Dermis blood vessel endothelial cell (primary cell): ENCODE measurements around the gene CNTNAP2. TPM values are rescaled to one million over a fixed set of nuclear protein-coding genes. Genes with fewer than 3 reads are reported as not detected.

Experiments
- DNase-seq: peaks from one replicate; pipeline ENCODE4 v3.0.0; 2010
- total RNA-seq: library from RNA; depleted of rRNA; stranded (reverse); fragments of >200 nt; gene quantifications from 2 replicates; pipeline ENCODE4 v1.2.3, GENCODE V29; 2014

CNTNAP2 gene
- total RNA-seq, 1 donor from 2014 or later = not detected

DNA sequence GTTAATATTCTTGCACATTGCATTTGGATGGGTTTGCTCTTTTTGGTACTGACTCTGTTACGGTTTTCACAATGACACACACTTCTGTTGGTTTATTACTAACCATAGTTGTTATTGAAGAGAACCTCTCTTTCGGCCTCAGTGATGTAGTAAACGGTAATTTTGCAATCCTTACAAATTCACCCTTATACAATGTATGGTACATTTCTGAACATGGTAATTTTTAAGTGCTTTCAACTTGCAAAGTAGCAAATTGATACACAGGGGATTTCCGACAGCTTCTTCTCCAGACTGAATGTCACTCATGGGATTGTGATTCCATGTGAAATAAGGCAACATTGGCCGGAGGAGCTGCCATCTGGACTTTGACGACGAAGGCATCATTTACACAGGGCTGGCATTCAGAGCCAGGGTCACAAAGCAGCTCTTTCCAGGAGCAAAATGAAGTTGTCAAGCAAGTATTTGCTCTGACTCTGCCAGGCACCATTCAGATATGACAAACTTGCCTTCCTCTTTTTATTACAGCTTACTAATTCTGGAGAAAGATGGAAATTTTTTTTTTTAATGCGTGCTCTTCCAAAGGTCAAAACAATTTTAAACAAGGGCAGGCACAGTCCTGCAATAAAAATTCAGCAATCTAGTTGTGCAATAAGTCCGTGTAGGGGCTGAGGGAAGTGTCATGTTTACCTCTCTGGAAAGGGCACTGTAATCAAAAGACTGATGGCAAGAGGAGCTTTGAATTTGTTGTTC, 1762.5 kb downstream of the CNTNAP2 start:
- DNase-seq = no peak

DNA sequence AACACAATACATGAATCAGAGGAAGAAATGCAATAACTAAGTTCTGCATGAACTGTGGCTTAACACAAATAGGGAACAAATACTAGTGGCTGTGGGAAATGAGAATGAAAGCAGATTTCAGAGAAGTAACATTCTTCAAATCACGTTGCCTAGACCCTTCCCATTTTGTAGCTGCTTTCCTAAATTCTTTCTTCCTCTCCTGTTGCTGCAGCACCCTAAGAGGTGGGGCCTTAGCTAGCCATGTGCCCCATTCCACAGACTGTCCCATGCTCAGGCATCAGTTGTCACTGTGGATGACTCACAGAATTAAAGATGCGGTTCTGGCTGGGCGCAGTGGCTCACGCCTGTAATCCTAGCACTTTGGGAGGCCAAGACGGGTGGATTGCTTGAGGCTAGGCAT, 1769.3 kb downstream of the CNTNAP2 start:
- DNase-seq = no peak

DNA sequence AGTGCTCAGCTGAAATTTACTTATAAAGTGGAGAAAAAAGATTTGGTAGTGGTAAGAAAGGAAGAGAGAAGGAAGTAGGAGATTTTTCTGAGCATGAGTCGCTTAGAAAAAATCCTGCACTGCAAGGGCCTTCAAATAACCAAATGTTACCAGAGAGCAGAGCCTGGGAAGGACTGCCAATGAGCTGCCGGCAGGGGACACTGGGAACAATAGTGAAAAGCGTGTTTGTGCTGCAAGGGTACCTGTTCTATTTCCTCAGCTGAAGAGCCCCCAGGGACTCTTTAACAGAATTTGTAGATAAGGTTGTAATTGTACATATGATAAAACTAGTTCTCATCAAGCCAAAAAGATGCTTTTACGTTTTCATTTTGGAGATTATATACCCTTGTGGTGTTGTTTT, 1777.7 kb downstream of the CNTNAP2 start:
- no peak for DNase-seq

DNA sequence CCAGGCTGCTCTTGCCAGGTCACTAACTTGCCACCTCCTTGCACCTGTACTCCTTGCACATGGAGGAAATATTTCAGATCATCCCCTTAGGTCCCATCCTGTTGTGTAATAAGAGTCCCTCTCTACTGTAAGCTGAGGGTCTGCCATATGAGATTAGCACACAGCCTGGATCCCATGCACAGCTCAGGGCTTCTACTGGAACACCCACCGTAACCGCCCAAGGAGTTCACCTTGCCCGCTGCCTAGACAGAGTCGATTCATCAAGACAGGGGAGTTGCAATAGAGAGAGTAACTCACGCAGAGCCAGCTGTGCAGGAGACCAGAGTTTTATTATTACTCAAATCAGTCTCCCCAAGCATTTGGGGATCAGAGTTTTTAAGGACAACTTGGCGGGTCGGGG, 1779.5 kb downstream of the CNTNAP2 start:
- DNase-seq = no peak

DNA sequence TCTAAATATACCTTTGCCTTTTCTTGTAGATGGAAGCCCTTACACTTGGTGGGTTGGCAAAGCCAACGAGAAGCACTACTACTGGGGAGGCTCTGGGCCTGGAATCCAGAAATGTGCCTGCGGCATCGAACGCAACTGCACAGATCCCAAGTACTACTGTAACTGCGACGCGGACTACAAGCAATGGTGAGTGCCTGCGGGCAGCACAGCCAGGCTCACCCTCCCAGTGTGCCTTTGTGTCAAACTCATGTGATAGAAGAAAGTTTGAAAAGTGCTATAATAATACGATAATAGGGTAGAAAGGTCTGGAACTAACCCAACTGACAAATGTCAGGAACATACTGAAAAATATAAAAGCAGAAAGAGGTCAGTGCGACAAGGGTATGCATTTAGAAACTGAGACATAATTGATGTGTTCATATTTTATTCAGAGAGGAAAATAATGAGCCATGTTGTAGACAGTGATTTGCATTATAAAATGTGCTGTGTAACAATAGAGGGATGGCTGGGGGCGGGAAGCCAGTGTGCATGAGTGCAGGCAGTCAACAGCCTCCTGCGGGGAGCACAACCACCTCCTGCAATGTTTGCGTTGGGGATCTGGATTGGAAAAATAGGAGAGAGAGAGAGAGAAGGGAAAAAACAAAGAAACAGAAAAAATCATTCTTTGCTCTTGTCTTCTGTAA, 1787.1 kb downstream of the CNTNAP2 start:
- no peak for DNase-seq

DNA sequence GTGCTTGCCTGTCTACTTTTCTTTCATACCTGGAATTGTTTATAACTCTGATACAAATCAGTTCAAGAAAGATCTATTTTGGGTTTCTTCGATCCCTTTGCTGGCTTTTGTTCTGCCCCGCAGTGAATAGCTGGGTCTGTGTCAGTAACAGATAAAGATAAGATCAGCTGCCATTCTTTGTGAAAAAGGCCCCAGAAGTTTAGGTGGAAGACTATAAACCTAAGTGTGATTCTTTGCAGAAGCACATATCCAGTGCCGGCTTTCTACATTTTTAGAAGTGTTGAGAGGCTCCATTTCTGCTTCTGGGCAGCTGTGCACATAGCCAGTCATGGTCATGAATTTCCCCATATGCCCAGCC, 1787.6 kb downstream of the CNTNAP2 start:
- no peak for DNase-seq

DNA sequence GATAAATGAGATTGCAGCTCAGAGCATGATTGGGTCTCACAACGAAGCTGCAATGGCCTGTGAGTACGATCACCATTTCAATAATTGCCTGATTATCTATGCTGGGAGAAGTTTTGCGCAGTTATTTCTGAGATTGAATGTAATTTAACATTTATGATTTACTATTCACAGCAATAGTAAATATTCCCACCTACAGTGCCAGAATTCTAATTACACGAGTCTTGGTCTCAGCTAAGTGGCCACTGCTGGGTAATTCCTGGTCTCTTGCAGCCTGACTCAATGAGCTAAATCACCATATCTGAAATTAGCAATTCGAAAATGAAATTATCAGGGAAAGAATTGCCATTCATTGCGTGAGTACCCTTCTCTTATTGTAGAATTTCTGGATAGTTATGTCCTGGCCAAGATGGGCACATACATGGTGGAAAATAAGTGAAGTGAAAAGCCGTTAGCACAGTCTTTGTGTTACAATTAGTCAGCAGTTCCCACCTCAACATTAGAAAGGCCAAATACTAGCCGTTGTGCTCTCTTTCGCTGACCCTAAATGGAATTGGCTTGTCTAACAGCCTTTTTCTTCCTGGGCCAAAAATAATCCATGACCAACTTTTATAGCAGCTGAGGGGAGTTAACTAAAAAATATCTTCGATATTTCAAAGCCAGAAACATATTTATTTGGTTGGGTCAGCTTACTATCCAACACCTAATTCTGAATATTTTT, 1793.0 kb downstream of the CNTNAP2 start:
- no peak for DNase-seq

DNA sequence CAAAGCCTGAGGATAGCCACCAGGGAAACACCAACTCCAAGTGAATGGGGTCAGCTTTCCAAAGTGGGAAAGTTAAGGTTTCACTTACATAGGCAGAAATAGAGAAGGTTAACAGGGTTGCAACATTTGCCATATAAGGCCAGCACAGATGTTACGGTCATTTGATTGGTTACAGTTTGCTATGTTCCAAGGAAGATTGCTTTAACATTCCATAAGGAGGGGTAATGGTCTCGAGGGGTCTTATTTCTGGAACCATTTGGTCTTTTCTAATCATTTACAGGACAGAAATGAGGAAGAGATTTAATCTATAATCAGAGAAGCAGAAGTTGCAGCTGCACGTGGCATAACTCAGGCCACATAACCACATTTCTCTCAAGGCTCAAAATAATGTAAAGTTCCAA, 1794.6 kb downstream of the CNTNAP2 start:
- no peak for DNase-seq

DNA sequence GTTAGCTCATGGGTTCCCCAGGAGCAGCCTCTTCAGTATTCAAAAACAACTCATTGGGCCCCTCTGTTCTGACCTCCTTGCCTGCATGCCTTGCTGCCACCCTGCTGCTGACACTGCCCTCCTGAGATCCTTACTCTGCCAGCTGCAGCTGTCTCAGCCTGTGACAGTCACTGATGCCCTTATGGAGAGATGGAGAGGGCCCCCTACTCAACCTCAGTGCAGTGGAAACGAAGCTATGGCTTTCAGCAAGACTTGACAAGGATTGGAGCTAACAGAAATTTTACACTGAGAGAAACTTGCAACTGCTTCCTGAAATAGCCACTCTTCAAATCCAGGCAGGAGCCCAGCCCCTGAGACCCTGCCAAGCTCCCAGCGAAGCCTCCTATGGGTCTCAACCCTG, 1795.7 kb downstream of the CNTNAP2 start:
- no peak for DNase-seq

DNA sequence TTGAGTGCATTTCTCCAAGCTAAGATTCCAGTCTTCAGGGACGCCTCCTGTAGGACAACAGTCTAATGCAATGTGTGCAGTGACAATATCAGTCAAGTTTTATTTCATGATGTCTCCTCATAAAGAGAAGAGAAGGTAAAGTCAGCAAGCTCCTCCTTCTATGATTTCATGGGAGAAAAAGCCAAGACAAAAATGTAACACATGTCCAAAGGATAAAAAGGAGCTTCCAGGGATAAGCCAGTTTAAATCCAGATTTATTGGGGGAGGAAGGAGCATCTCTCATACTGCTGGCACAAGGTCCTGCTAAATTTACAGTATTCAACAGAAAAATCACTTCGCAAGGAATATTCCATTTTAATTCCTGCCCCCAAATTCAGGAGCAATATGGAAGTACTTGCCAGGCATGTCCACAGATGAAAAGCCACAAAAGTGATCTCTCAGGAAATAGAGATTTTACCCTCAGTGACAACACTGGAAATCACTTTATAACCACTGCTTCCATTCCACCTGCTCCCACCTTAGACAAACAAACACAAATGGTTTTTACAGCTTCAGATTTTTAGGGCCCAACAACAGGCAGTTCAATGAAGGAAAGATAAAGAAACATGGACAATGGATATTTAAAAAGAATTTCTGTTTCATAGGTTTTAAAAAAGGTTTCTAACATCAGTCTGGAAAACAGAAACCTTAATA, 1796.5 kb downstream of the CNTNAP2 start:
- DNase-seq = no peak

DNA sequence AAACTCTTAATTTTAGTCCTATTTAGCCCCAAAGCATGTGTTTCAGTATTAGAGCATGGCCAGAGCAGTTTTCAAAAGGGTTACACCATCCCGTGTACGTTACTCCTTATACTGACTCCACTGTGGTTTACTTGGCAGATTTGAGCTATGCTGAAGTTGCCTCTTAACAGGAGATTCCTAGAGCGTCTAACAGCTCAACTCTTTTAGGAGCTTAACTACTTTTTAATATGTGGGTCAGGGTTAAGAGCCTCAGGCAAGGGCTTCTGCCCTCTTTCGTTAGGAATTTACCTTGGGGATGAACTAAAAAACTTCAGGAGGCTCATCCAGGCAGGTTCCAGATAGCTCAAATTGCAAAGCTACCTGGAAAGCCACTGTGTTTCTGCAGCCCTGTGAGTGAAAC, 1799.2 kb downstream of the CNTNAP2 start:
- DNase-seq = no peak

DNA sequence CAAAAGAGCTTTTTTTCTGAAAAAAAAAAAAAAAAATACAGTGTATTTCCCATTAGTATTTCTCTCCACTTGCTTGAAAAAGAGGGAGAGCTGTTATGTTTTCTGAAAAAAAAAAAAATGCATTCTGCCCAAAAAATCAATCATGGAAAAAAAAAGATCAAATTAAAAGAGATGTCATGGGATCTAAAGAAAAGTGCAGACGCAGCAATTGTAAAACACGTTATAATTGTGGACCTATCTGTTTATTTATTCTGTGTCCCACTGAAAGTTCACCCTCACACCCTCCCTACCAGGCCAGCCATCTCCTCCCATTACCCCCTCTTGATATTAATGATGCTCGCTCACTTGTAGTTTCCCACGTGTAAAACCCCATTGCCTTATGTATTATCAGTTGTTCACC, 1800.0 kb downstream of the CNTNAP2 start:
- DNase-seq = no peak

DNA sequence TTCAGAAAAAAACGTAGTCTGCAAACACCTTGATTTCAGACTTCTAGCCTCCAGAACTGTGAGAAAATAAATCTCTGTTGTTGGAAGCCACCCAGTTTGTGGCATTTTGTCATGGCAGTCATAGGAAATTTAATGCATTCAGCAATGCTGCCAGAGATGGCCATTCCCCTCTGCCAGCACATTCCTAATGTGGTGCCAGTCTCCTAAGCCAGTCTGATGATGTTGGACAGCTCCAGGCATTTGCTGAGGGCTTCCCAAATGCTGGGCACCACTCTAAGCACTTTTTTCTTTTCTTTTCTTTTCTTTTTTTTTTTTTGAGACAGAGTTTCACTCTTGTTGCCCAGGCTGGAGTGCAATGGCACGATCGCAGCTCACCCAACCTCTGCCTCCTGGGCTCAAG, 1807.2 kb downstream of the CNTNAP2 start:
- DNase-seq = no peak

DNA sequence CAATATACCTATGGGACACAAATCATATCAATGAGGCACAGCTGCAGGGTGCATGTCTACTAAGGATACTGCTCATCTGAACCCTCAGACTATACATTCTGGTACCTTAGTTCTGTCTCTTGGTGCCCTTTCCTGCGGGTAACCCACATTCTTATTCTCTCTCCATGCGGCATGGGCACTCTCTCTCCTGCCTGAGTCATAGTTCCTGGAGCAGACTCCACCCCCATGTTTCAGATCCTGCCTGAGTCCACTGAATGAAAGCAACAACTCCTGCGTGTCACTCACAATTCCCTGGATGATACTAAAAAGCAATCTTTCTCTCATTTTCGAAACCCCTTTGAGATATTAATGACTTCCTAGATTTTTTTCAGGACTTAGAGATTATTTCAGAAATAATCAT, 1820.8 kb downstream of the CNTNAP2 start:
- no peak for DNase-seq

DNA sequence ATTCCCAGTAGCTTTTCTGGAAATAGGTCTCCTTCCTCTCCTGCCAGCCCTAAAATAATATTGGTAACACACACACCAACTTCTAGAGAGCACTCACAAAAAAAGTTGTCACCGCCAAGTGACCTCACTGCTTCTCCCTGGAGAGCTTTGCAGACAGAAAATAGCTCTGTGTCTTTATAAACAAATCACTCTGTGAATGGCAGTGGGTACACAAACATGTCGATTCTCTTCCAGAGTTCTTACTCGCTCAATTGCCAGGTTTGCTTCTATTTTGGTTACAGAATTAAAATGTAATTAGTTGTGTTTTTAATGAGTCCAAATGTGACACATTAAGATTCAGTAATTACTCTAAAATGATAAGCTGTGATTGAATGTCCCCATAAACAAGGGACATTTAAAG, 1824.8 kb downstream of the CNTNAP2 start:
- no peak for DNase-seq

DNA sequence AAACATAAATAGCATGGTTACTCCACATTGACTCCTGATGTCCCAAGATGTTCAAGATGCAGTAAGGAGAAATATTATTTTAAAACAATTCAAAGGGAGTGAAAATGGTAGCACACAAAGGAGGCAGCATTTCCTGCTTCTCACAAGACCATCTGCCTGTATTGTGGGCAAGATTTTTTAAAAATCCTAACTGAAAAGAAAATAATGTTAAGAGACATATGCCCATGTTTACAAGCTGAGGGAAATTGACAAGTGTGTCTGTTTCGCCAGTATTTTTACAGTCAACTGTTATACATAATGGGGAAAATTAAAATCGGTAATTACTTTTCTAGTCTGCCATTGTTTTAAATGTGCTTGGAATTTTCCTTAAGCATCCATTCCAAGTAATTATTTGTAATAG, 1827.7 kb downstream of the CNTNAP2 start:
- no peak for DNase-seq

DNA sequence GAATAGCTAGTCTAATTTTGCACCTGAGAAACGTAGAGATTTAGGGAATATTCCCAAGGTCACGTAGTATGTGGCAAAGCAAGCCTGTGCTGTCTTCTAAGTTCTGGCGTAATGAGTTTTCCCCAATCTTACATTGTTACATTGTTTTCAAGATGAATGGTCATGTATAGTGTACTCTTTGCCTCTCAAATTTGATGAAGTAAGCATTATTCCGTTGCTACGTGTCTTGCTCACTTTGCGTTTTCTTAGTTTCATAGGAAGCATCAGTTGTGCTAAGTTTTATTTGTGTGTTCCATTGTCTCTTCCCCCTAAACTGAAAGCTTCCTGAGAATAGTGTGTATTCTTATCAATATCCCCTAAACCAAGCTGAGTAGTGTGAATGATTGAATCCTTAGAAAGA, 1836.3 kb downstream of the CNTNAP2 start:
- no peak for DNase-seq

DNA sequence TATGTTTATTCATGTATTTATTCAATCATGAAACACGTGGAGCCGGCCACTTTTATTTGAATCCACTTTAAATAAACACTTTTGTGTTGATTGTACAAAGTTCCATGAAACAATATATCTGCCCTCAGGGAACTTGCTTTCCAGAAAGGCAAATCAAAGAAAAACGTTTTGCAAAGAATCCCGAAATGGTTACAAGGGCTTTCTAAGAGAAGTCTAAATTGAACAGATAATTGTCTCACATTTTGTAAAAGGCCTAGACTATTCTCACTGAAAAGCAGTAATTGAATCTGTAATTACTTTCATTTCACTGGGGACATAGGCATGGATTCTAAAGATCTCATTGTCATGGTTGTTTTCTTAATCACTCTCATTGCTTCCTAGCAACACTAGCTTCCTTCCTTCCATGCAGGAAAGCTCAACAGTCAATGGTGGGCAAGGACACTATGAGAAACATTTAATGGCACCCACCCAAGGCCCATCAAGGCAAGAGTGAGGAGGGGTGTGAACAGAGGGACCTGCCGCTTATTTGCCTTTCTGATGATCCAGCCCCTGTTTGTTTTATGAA, 1851.5 kb downstream of the CNTNAP2 start:
- DNase-seq = no peak

DNA sequence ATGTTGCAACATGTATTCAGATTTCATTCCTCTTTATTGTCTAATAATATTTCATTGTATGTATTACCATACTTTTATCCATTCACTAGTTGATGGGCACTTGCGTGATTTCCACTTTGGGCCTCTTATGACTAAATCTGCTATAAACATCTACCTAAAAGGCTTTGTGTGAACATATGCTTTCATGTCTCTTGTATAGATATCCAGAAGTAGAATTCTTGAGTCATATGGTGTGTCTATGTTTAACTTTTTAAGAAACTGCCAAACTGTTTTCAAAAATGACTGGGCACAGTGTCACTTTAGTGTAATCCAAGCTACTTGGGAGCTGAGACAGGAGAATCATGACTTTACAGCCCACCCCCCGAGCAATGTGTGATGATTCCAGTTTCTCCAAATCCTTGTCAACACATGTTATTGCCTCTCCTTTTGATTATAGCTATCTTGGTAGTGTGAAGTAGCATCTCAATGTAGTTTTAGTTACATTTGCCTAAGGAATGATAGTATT, 1855.1 kb downstream of the CNTNAP2 start:
- DNase-seq = no peak

DNA sequence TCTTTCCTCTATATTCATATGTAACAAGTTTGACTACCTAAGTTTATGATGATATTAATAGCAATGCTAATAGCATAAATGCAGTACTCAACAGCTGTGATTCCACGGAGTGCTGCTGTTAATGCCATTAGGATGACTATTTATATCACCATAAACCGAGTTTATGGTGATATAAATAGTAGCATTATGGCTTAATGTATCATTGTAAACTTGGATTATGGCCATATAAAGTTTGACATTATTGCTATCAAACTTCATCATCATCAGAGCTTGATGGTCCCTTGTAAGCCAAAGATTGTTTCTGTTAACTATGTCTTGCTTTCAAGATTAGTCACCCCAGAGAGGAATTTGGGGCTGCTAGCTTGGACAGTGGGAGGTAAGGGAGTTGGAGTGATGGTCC, 1861.6 kb downstream of the CNTNAP2 start:
- no peak for DNase-seq

DNA sequence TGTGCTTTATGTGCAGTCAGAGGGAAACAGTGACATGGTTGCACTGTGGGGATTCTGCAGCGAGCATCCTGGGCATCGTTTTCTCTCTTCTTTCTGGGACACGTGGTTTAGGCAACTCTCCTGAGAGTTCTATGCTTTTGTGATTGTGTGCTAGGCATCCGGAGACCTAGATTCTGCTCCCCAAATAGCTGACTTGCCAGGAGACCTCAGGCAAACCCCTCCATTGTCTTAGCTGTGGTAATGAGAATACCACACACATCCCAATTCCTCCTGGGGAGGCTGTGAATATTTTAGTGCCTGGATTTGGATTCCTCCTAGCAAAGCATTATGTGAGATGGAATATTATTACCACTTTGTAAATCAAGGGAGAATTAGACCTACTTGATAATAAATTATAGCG, 1862.0 kb downstream of the CNTNAP2 start:
- DNase-seq = no peak
